ENCODE results near the gene MEFV.
"Not testable (repeated sequence)": the region's sequence is repeated elsewhere in the genome, so short reads cannot be mapped to it uniquely, and the experiment has no call there.

Gene MEFV, protein sequence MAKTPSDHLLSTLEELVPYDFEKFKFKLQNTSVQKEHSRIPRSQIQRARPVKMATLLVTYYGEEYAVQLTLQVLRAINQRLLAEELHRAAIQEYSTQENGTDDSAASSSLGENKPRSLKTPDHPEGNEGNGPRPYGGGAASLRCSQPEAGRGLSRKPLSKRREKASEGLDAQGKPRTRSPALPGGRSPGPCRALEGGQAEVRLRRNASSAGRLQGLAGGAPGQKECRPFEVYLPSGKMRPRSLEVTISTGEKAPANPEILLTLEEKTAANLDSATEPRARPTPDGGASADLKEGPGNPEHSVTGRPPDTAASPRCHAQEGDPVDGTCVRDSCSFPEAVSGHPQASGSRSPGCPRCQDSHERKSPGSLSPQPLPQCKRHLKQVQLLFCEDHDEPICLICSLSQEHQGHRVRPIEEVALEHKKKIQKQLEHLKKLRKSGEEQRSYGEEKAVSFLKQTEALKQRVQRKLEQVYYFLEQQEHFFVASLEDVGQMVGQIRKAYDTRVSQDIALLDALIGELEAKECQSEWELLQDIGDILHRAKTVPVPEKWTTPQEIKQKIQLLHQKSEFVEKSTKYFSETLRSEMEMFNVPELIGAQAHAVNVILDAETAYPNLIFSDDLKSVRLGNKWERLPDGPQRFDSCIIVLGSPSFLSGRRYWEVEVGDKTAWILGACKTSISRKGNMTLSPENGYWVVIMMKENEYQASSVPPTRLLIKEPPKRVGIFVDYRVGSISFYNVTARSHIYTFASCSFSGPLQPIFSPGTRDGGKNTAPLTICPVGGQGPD

GRCh38 chr16:3256146-3256865 lies at the start of gene MEFV:
Gene MEFV (minus strand): TSS chr16:3256633. CDS start chr16:3256587, 46 bp downstream.
- no peak for DNase-seq (ENCODE audit: low spot score)

DNA sequence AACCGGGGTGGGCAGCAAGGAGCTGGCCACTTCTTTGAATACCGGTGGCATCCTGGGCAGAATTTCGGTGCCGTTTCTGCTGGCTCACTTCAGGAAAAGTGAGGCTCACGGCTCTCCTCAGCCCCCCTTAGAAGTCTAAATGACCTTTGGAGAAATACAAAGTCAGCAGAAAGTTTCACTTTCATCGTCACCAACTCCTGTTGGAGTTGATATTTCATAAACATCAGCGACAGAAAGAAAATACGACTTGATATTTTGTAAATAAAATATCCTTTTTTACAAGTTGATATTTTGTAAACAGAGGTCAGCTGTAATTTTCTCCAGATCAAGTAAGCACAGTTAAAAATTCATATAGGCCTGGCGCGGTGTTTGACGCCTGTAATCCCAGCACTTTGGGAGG lies 49.6 kb upstream of the MEFV start:
- DNase-seq (ENCODE audit: low spot score), result no peak

DNA sequence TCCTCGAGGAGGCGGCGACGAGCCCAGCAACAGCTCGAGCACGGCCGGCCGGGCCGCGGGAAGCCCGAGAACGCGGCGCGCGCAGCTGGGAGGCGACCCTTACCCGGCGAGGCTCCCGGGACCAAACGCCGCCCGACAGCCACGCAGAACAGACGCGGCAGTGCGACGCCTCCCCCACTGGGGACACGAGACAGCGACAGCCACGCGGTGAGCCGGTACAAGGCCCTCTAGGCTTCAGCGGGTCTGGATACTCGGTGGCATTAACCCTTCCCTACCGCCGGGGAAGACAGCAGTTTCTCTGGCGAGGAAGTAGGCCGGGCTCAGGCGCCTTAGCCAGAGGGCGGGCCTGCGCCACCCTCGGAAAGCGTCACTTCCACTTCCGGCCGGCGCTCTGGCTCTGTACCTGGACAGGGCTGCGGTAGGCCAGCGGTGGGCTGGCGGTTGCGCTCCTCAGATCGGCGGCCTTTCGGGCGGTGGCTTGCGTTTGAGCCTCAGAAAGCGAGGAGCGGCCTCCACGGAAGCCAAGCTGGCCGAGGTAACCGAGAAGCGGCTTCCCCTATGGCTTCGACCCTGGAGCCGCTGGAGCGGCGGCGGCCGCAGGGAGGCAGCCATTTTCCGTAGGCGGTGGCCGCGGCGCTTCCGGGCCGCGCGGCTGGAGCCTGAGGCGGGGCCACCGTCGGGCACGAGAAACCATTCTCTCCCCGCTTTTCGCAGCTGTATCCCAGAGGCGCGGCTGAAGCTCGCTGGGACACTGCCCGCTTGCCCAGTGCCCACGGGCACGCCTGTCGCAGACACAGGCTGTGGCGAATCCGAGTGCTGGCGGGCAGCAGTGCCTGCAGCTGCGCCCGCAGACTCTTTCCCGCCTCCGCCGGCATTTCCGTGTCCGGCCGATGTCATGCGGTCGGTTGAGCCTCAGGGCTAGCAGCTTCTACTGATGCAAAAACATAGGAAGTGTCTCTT lies 49.0 kb upstream of the MEFV start, which contains the start of the genes TIGD7 and ZNF75A:
Gene TIGD7 (minus strand): TSS at position 322 of the 960 bp plus-strand sequence. CDS start 4,816 bp downstream, outside the sequence.
Gene ZNF75A (plus strand): TSS at position 389 of the 960 bp plus-strand sequence. CDS start 2,932 bp downstream, outside the sequence.
- peak; percentile 92 for DNase-seq (ENCODE audit: low spot score)

- DNase-seq (ENCODE audit: low spot score), result no peak
Observed at GRCh38 chr16:3304370-3304769, 47.9 kb upstream of the MEFV start.

DNA sequence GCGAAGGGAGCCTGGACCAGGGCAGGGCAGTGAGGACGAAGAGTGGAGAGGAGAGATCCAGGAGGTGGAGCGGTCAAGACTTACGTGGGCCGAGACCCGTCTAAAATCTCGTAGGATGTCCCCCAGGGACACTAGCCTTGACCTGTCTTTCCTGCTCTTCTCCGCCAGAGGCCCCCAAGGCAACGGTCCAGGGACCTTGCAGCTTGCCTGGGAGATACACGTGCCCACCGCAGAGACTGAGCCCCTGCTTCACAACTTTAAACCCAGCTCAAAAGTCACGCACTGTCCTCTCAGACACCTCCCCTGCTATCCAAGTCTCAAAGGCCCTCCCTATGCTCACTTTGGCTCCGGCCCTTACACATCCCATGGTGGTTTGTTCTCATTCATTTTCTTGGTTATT lies 39.4 kb upstream of the MEFV start:
- no peak for DNase-seq (ENCODE audit: low spot score)

- no peak for DNase-seq (ENCODE audit: low spot score)
Observed at GRCh38 chr16:3295209-3295608, 38.8 kb upstream of the MEFV start.

GRCh38 chr16:3292604-3293003 lies 36.2 kb upstream of the MEFV start:
- DNase-seq (ENCODE audit: low spot score), result no peak

DNA sequence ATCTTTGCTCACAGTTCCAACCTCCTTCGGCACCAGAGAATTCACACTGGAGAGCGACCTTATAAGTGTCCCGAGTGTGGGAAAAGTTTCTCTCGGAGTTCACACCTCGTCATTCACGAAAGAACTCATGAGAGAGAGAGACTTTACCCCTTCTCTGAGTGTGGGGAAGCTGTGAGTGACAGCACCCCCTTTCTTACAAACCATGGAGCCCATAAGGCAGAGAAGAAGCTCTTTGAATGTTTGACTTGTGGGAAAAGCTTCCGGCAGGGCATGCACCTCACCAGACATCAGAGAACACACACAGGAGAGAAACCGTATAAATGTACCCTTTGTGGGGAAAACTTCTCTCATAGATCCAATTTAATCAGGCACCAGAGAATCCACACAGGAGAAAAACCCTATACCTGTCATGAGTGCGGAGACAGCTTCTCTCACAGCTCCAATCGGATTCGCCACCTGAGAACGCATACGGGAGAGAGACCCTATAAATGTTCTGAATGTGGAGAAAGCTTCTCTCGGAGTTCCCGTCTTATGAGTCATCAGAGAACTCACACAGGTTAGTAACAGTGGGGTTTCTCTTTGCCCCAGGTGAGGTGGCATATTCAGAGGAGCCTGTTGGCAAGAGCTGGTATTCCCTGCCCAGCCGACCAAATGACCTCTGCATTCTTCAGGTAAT lies 33.7 kb upstream of the MEFV start:
- DNase-seq (ENCODE audit: low spot score), result no peak

DNA sequence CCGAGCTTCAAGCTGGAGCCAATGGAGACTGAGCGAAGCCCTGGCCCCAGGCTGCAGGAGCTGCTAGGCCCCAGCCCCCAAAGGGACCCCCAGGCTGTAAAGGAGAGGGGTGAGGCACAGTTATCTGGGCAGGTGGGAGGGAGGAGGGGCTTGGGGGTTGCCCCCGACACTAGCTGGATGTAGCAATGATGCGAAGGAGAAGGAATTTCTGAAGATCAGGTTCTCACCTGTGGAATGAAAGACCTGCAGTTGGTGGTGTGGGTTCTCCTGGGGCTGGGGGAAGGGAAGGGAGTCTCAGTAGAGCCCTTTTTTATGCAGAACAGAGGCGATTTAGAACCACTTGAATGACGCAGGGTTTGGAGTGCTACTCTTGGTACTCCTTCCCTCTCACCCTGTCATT lies 28.7 kb upstream of the MEFV start:
- DNase-seq (ENCODE audit: low spot score), result no peak

DNA sequence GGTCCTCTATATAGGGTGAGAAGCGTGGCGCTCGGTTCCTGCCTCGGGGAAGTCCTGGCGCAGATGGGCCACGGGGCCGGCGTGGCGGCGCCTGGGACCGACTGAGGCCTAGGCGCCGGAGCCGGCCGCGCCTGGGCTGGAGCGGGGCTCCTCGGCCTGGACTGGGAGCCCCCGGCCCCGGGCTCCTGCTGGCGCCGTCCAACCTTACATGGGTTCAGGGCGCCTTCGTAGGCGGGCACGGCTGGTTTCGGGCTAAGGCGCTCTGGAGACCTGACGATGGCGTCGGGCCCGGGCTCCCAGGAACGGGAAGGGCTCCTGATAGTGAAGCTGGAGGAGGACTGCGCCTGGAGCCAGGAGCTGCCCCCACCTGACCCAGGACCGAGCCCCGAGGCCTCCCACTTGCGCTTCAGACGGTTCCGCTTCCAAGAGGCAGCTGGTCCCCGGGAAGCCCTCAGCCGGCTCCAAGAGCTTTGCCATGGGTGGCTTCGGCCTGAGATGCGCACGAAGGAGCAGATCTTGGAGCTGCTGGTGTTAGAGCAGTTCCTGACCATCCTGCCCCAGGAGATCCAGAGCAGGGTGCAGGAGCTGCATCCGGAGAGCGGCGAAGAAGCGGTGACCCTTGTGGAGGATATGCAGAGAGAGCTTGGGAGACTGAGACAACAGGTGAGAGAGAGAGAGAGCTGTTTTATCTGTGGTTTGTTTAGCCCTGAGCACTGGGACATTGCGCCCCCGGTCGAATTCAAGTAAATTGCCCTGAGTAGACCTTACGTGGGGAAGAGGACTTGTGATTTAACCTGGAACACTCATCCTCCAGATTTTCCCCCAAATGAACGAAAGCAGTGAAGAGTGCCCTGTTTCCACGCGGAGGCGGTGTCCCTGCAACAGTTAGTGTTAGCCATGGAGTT lies 27.4 kb upstream of the MEFV start:
- DNase-seq (ENCODE audit: low spot score), result no peak

DNA sequence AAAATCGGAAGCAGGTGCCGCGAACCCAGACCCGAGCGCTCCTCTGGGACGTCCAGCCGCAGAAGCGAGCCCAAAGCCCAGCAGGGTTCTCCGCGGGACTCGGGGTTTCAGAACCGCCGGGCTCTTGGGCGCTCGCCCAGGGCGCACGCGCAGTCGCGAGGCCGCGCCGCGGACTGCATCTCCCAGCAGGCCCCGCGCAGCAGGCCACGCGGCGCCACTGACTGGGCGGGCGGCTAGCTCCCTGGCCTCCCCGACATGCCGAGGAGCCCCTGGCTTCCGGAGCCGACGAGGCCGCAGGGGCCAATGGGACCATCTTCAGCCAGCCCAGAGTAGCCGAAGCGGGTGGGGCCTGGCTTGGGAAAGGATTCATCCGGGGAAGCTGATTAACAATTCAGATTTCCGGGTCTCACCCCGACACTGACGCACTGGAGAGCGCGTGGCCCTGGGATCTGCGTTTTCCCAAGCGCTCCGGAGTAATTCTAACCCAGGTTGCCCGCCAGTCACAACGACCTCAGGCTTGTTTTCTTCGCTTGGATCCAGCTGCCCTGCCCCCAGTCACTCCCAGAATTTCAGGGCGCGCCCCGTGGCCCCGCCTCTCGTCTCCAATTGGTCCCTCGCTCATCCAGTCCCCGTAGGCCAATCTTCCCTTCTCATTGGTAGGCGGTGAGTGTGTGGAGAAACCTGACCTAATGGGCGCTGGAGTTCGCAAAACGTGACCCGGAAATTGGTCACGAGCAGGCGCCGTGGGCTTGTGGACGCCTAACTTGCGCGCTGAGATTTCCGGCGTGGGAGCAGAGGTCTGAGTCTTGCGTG lies 26.5 kb upstream of the MEFV start, which contains the start of gene ZNF263:
Gene ZNF263 (plus strand): TSS at position 762 of the 813 bp plus-strand sequence. CDS start 328 bp downstream, outside the sequence.
- DNase-seq (ENCODE audit: low spot score), result peak; percentile 98

- no peak for DNase-seq (ENCODE audit: low spot score)
Observed at GRCh38 chr16:3282103-3282729, 25.8 kb upstream of the MEFV start.

DNA sequence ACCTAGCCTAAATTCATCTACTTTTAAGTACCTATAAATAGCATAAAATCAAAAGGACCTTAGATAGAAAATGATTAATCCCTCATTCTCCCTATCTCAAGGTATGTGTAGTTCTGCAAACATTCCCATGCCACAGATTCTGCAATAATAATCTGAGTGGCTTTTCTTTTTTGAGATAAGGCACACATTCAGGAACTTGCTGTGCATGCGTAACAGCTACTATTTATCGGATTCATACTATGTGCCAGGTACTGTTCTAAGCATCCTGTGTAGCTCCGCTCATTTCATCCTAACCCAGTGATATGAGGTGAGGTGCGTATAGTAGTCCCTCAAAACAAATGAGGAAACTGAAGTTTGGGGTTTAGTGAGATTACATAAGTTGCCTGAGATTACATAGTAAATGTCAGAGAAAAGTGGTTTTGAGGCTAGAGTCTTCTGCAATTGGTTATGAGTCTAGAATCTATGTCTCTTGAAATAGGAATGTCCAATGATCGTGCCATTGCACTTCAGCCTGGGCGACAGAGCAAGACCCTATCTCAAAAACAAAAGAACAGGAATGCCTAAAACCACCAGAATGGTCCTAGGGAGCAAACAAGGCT lies 24.9 kb upstream of the MEFV start:
- DNase-seq (ENCODE audit: low spot score), result no peak

GRCh38 chr16:3276679-3277078 lies 20.2 kb upstream of the MEFV start:
- DNase-seq (ENCODE audit: low spot score), result no peak

GRCh38 chr16:3274947-3275346 lies 18.5 kb upstream of the MEFV start:
- no peak for DNase-seq (ENCODE audit: low spot score)

- DNase-seq (ENCODE audit: low spot score), result no peak
Observed at GRCh38 chr16:3274490-3274889, 18.1 kb upstream of the MEFV start.

DNA sequence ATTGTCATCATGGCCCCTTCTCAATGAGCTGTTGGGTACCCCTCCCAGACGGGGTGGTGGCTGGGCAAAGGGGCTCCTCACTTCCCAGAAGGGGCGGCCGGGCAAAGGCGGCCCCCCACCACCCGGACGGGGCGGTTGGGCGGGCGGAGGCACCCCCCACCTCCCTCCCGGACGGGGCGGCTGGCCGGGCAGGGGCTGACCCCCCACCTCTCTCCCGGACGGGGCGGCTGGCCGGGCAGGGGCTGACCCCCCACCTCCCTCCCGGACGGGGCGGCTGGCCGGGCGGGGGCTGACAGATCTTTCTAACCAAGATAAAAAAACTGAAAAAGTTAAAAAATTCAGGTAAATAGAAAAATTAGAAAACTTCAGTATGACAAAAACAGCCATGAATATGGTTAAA lies 14.8 kb upstream of the MEFV start:
- DNase-seq (ENCODE audit: low spot score), result not testable (repeated sequence)

- DNase-seq (ENCODE audit: low spot score), result not testable (repeated sequence)
Observed at GRCh38 chr16:3270718-3271117, 14.3 kb upstream of the MEFV start.
